WI38 (cell line): ENCODE results near the gene VSIG10.
"Not testable (repeated sequence)": the region's sequence is repeated elsewhere in the genome, so short reads cannot be mapped to it uniquely, and the experiment has no call there.

Experiments
- H3K4me3 ChIP-seq: 2 replicates; pipeline ENCODE4 v1.5.1; 2011; ENCODE audit warnings: low read depth, mild to moderate bottlenecking, control low read depth, low read length
- TF ChIP-seq, protein P1 (sequence below): IDR thresholded peaks from 2 replicates; pipeline ENCODE4 v1.5.1; 2012; ENCODE audit warnings: low read depth, mild to moderate bottlenecking, control low read depth, low read length

VSIG10 gene

DNA sequence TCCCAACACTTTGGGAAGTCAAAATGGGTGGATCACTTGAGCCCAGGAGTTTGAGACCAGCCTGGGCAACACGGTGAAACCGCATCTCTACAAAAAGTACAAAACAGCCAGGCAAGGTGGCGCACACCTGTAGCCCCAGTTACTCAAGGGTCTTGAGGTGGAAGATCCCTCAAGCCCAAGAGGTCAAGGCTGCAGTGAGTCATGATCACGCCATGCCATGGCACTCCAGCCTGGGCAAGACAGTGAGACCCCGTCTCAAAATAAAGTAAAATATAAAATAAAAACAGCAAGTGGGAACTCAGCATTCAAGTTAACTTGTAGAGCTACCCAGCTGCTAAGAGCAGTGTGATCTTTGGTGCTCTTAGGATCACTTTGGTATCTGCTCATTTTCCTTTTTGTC is 74.6 kb downstream of the VSIG10 start:
- TF ChIP-seq, protein P1, sequence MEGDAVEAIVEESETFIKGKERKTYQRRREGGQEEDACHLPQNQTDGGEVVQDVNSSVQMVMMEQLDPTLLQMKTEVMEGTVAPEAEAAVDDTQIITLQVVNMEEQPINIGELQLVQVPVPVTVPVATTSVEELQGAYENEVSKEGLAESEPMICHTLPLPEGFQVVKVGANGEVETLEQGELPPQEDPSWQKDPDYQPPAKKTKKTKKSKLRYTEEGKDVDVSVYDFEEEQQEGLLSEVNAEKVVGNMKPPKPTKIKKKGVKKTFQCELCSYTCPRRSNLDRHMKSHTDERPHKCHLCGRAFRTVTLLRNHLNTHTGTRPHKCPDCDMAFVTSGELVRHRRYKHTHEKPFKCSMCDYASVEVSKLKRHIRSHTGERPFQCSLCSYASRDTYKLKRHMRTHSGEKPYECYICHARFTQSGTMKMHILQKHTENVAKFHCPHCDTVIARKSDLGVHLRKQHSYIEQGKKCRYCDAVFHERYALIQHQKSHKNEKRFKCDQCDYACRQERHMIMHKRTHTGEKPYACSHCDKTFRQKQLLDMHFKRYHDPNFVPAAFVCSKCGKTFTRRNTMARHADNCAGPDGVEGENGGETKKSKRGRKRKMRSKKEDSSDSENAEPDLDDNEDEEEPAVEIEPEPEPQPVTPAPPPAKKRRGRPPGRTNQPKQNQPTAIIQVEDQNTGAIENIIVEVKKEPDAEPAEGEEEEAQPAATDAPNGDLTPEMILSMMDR, result no peak
- no peak overlapping the region for H3K4me3 ChIP-seq

DNA sequence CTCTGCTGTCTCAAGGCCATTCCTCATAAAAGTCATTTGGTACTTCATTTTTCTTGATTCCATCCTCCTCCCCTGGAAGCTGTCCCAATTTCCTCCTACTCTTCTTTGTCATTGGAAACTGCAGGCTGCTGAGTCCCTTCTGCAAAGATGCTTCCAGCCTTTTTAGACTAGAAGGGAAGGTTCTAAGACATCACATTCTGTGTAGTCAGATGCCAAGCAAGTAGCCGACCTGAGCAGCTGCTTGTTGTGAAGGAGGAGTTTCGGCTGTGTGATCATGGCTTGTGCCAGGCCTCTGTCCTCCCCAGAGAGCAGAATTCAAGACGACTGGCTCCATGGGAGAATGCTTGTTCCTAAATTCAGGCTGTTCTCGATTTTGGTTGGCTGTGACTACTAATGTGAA is 78.6 kb downstream of the VSIG10 start:
- TF ChIP-seq, protein P1, result no peak
- no peak overlapping the region for H3K4me3 ChIP-seq

GRCh38 chr12:118023301-118023860 is 80.4 kb downstream of the VSIG10 start:
- no peak overlapping the region for H3K4me3 ChIP-seq
- TF ChIP-seq, protein P1, result no peak

- TF ChIP-seq, protein P1, result no peak
- H3K4me3 ChIP-seq, result no peak overlapping the region
These were observed 81.1 kb downstream of the VSIG10 start for GRCh38 chr12:118022728-118023109.

GRCh38 chr12:118022097-118022727 is 81.6 kb downstream of the VSIG10 start:
- not testable (repeated sequence) for H3K4me3 ChIP-seq

- H3K4me3 ChIP-seq, result no peak overlapping the region
- TF ChIP-seq, protein P1, result no peak
These were observed 83.8 kb downstream of the VSIG10 start for GRCh38 chr12:118020036-118020435.

- TF ChIP-seq, protein P1, result no peak
- H3K4me3 ChIP-seq, result no peak overlapping the region
These were observed 85.9 kb downstream of the VSIG10 start for GRCh38 chr12:118017926-118018325.
